Fibroblast of villous mesenchyme (primary cell): Measurements from ENCODE around the gene MAPT. TPM values are rescaled to one million over a fixed set of nuclear protein-coding genes. Genes with fewer than 3 reads are reported as not detected.

Experiments used
- DNase-seq: peaks from one replicate; pipeline ENCODE4 v3.0.0-alpha.2; 2010; ENCODE audit warnings: low read depth
- H3K4me3 ChIP-seq: 2 replicates; pipeline ENCODE4 v1.5.1; 2011; ENCODE audit warnings: low read depth, mild to moderate bottlenecking, low read length
- total RNA-seq: library from RNA; depleted of rRNA; stranded (reverse); fragments of >200 nt; gene quantifications from 2 replicates; pipeline ENCODE4 v1.2.3, GENCODE V29; 2012
- TF ChIP-seq, protein P1 (sequence below): IDR thresholded peaks from 2 replicates; pipeline ENCODE4 v1.5.1; 2012; ENCODE audit warnings: low read depth, mild to moderate bottlenecking, low read length; ENCODE audit not compliant: insufficient read depth

Gene MAPT
- total RNA-seq, 1 donor: not detected

DNA sequence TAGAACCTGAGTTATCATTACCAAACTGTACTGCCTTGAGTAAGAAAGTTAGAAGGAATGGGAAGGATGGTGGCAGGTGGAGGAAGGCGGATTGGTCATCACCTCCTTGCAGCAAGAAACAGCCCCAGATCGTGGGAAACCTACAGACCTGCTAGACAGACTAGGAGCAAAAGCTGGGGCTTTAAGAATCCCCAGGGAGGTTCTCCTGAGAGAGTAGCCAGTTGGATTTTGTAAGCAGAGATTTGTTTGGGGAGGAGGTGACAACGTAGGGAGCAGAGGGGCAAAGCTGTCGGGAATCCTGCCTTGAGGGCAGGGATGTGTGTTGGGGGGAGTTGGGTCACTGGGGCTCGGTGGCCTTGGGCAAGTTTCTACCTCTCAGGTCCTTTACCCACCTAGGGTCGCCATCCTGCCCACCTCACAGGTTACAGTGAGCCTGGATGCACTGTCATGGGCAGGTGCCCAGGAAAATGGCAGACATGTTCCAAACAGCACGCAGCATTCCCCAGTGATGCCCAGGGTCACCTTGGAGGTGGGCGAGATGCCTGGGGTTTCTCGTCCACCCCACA, 55.5 kb downstream of the MAPT start:
- H3K4me3 ChIP-seq: no peak overlapping the region
- no peak for DNase-seq
- TF ChIP-seq, protein P1, sequence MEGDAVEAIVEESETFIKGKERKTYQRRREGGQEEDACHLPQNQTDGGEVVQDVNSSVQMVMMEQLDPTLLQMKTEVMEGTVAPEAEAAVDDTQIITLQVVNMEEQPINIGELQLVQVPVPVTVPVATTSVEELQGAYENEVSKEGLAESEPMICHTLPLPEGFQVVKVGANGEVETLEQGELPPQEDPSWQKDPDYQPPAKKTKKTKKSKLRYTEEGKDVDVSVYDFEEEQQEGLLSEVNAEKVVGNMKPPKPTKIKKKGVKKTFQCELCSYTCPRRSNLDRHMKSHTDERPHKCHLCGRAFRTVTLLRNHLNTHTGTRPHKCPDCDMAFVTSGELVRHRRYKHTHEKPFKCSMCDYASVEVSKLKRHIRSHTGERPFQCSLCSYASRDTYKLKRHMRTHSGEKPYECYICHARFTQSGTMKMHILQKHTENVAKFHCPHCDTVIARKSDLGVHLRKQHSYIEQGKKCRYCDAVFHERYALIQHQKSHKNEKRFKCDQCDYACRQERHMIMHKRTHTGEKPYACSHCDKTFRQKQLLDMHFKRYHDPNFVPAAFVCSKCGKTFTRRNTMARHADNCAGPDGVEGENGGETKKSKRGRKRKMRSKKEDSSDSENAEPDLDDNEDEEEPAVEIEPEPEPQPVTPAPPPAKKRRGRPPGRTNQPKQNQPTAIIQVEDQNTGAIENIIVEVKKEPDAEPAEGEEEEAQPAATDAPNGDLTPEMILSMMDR: no peak

DNA sequence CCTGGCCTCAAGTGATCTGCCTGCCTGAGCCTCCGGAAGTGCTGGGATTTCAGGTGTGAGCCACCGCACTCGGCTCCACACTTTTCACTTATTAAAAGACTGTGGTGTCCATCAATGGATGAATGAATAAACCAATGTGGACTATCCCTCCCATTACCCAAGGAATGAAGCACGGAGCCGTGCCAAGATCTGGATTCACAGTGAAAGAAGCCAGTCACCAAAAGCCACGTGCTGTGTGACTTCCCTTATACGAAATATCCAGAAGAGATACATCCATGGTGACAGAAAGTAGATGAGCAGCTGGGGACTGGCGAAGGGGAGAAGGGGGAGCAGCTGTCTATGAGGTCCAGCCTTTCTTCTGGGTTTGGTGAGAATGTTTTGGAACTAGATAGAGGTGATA, 56.5 kb downstream of the MAPT start:
- TF ChIP-seq, protein P1: no peak
- H3K4me3 ChIP-seq: no peak overlapping the region
- DNase-seq: no peak

DNA sequence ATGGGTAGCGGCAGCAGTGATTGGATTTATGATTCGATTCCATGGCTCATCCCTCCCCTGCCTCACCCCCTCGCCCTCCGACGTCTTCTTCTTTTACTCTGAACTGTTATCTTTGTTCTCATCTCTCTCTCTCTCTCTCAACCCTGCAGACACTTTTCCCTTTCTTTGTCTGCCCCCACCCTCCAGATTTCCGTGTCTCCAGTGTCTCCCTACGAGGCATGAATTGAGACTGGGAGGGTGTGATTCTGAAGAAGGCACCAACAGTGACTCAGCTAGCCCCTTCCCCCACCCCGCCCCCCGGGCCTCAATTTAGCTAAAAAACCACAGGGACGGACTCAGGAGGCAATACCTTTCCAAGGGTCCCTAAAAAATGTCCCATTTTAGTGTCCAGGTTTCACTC, 57.0 kb downstream of the MAPT start:
- H3K4me3 ChIP-seq: no peak overlapping the region
- TF ChIP-seq, protein P1: no peak
- no peak for DNase-seq

DNA sequence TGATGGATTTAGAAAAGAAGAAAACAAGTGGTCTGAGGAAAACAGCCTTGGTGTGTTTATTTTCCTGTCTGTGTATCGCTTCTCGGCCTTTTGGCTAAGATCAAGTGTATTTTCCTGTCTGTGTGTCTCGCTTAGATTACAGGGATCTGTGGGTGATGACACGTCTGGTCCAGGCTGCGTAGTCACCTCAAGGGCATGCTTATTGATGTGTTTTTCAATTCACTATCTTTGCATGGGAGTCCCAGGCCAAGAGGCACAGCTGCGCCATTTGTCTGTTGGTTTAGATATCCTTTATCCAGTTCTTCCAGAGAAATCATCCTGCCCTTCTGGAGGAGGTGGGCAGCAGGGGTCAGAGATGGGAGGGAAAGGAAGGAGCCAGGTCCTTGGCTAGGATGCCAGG, 57.6 kb downstream of the MAPT start:
- TF ChIP-seq, protein P1: no peak
- DNase-seq: no peak
- no peak overlapping the region for H3K4me3 ChIP-seq

DNA sequence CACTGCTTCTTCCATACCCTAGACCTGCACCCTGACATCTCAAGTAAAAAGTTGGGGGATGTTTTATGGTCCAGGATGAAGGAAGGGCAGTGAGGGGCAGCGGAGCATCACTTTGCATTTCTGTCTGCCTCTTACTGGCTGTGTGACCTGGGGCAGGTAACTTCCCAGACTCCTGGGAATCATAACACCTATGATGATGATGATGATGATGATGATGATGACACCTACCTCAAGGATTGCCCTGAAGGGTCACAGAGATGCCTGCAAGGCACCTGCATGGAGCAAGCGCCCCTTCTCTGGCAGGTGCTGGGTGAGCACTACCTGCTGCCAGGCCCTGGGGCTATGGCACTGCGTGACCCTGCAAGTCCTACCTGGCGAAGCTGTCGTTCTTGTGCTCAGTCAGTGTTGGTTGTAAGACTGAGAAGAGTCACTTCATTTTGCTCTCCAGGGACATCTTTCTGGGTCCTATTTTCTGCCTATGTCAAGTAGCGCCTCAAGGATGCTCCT, 58.5 kb downstream of the MAPT start:
- H3K4me3 ChIP-seq: no peak overlapping the region
- DNase-seq: no peak
- TF ChIP-seq, protein P1: no peak

DNA sequence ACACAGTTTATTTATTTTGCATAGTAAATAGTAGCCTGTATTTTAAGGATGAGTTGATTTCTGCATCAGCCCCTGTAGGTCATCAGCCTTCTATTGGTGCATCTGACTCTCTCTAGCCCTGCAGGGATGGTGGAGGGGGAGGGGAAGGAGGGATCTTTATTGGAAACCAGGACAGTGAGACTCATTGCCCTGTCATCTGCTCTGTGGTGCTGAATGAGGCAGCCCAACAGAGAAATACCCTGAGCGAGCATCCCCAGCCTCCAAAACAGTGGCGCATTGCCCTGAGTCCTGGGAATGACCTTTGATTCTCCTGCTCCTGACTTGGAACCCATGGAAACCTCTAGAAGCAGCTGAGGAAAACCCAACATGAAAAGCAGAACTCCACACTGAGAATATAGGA, 59.2 kb downstream of the MAPT start:
- TF ChIP-seq, protein P1: no peak
- no peak overlapping the region for H3K4me3 ChIP-seq
- DNase-seq: no peak

DNA sequence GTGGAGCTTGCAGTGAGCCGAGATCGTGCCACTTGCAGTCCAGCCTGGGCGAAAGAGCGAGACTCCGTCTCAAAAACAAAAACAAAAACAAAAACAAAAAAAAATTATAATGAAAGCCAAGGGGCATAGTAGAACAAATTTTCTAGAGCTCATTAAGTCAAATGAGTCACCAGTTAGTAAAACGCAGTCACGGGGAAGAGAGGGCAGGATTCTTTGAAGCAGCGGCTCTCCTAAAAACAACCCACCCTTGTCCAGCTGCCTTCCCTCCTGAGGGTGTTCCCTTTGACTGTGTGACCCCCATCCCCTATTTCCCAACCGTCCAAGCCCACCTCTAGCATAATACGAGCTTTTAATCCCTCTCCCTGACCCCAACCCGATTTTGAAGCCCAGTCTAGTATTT, 60.6 kb downstream of the MAPT start:
- no peak overlapping the region for H3K4me3 ChIP-seq
- no peak for DNase-seq
- TF ChIP-seq, protein P1: no peak
